H1 (cell line): ENCODE results near the gene ME3. TPM values are rescaled to one million over a fixed set of nuclear protein-coding genes. Genes with fewer than 3 reads are reported as not detected.

Experiments
- CTCF ChIA-PET: fragments of 300-600 bp; sonication (Branson Sonifier 250); formaldehyde crosslinking; loops from one replicate; lab custom pipeline; 2021; ENCODE audit not compliant: partially characterized antibody; lab: Charles Lee
- POLR2A ChIA-PET: fragments of 300-600 bp; sonication (Branson Sonifier 250); formaldehyde crosslinking; loops from one replicate; lab custom pipeline; 2021; ENCODE audit warnings: inconsistent platforms; ENCODE audit not compliant: partially characterized antibody; lab: Charles Lee
- DNase-seq, 2 experiments: peaks; one replicate each; pipeline versions ENCODE4 v3.0.0 to v3.0.0-alpha.2; 2010 to 2022; ENCODE audit warnings: low spot score in 2 of 2, low read depth in 1 of 2, mixed read lengths in 1 of 2
- FAIRE-seq: peaks from 2 replicates; lab custom pipeline; 2011; peaks lifted over from hg19 to GRCh38; lab: Jason Lieb, UNC
- H2AFZ ChIP-seq: 2 replicates; pipeline ENCODE4 v1.8.1; 2012; ENCODE audit warnings: low read length, inconsistent platforms
- H2AK5ac ChIP-seq: 2 replicates; pipeline ENCODE4 v1.6.1; 2013; ENCODE audit warnings: low read depth, low read length
- H2BK120ac ChIP-seq: replicated peaks from 2 replicates; pipeline ENCODE3; 2013; ENCODE audit warnings: low read depth, low read length, inconsistent platforms
- H2BK12ac ChIP-seq: 2 replicates; pipeline ENCODE4 v1.6.1; 2013; ENCODE audit warnings: low read depth, low read length
- H2BK15ac ChIP-seq: 2 replicates; pipeline ENCODE4 v1.6.1; 2013; ENCODE audit warnings: low read length
- H2BK20ac ChIP-seq: 2 replicates; pipeline ENCODE4 v1.6.1; 2013; ENCODE audit warnings: low read length
- H2BK5ac ChIP-seq: 2 replicates; pipeline ENCODE4 v1.6.1; 2013; ENCODE audit warnings: low read depth, low read length
- H3K14ac ChIP-seq: 2 replicates; pipeline ENCODE4 v1.6.1; 2013; ENCODE audit warnings: inconsistent platforms; ENCODE audit not compliant: insufficient read length
- H3K18ac ChIP-seq: 2 replicates; pipeline ENCODE4 v1.6.1; 2013; ENCODE audit warnings: low read length; ENCODE audit errors: extremely low read depth
- H3K23ac ChIP-seq: 2 replicates; pipeline ENCODE4 v1.6.1; 2013; ENCODE audit warnings: inconsistent platforms; ENCODE audit not compliant: insufficient read length
- H3K23me2 ChIP-seq: 2 replicates; pipeline ENCODE4 v1.6.1; 2013; ENCODE audit warnings: low read depth, low read length
- H3K27ac ChIP-seq: 2 replicates; pipeline ENCODE4 v1.6.1; 2011; ENCODE audit warnings: low read depth, low read length, inconsistent platforms
- H3K27me3 ChIP-seq, 4 experiments: replicated peaks in 1 of 4; 1 replicate in 1 of 4; 2 replicates in 3 of 4; pipeline versions ENCODE4 v1.6.1 to v1.8.1; 2011 to 2013; ENCODE audit warnings: low read length in 3 of 4, mild to moderate bottlenecking in 3 of 4, inconsistent platforms in 2 of 4, mixed read lengths in 2 of 4, moderate library complexity in 1 of 4; ENCODE audit not compliant: control insufficient read depth in 3 of 4, insufficient read depth in 3 of 4; ENCODE audit errors: extremely low read depth in 1 of 4
- H3K36me3 ChIP-seq, 4 experiments: 2 replicates each; pipeline versions ENCODE4 v1.6.1 to v1.8.1; 2011 to 2013; ENCODE audit warnings: mild to moderate bottlenecking in 4 of 4, low read length in 3 of 4, moderate library complexity in 2 of 4, control low read depth in 1 of 4, inconsistent platforms in 1 of 4; ENCODE audit not compliant: insufficient read depth in 4 of 4, control insufficient read depth in 2 of 4
- H3K4ac ChIP-seq: replicated peaks from 2 replicates; pipeline ENCODE3; 2013; ENCODE audit warnings: low read length, low read depth, mixed read lengths, inconsistent platforms; ENCODE audit not compliant: insufficient read length
- H3K4me1 ChIP-seq, 4 experiments: replicated peaks in 1 of 4; 1 replicate in 1 of 4; 2 replicates in 3 of 4; pipeline versions ENCODE4 v1.6.1 to v1.8.1; 2011 to 2013; ENCODE audit warnings: low read length in 3 of 4, inconsistent platforms in 2 of 4, mixed read lengths in 1 of 4; ENCODE audit not compliant: insufficient read depth in 4 of 4, control insufficient read depth in 3 of 4
- H3K4me2 ChIP-seq, 2 experiments: 2 replicates each; pipeline versions ENCODE4 v1.6.1 to v1.8.1; 2011 to 2013; ENCODE audit warnings: low read depth in 2 of 2, low read length in 2 of 2, control low read depth in 1 of 2, inconsistent platforms in 1 of 2, mild to moderate bottlenecking in 1 of 2; ENCODE audit not compliant: insufficient read depth in 1 of 2
- H3K4me3 ChIP-seq, 4 experiments: fragments of 200-600, 300-600 bp in 1 of 4; sonication (generic), shearing (Covaris generic), sonication (Bioruptor Twin) in 1 of 4; 2 replicates each; pipeline versions ENCODE4 v1.5.1 to v1.8.1; 2011 to 2016; ENCODE audit warnings: low read length in 4 of 4, low read depth in 3 of 4, control low read depth in 2 of 4, inconsistent platforms in 2 of 4, mild to moderate bottlenecking in 2 of 4, mixed read lengths in 1 of 4, moderate library complexity in 1 of 4; ENCODE audit not compliant: insufficient read depth in 2 of 4; ENCODE audit errors: extremely low read depth in 1 of 4
- H3K56ac ChIP-seq: replicated peaks from 2 replicates; pipeline ENCODE3; 2013; ENCODE audit warnings: low read depth, mild to moderate bottlenecking, mixed read lengths, low read length, inconsistent platforms; ENCODE audit not compliant: insufficient read length
- H3K79me1 ChIP-seq: 2 replicates; pipeline ENCODE4 v1.6.1; 2013; ENCODE audit warnings: low read depth, low read length, control low read depth
- H3K79me2 ChIP-seq, 2 experiments: 2 replicates each; pipeline versions ENCODE4 v1.6.1 to v1.8.1; 2012 to 2013; ENCODE audit warnings: low read length in 2 of 2, mild to moderate bottlenecking in 2 of 2, inconsistent platforms in 1 of 2; ENCODE audit not compliant: insufficient read depth in 2 of 2, control insufficient read depth in 1 of 2
- H3K9ac ChIP-seq, 4 experiments: replicated peaks in 1 of 4; 1 replicate in 1 of 4; 2 replicates in 3 of 4; pipeline versions ENCODE4 v1.6.1 to v1.8.1; 2011 to 2013; ENCODE audit warnings: low read depth in 3 of 4, low read length in 3 of 4, control low read depth in 2 of 4, mild to moderate bottlenecking in 2 of 4, moderate library complexity in 2 of 4, inconsistent platforms in 1 of 4; ENCODE audit errors: extremely low read depth in 1 of 4
- H3K9me3 ChIP-seq, 2 experiments: 2 replicates each; pipeline versions ENCODE4 v1.6.1 to v1.8.1; 2012 to 2013; ENCODE audit warnings: mild to moderate bottlenecking in 2 of 2, moderate library complexity in 2 of 2, control low read depth in 1 of 2, inconsistent platforms in 1 of 2, low read depth in 1 of 2, low read length in 1 of 2, mixed read lengths in 1 of 2; ENCODE audit not compliant: insufficient read depth in 2 of 2
- H4K20me1 ChIP-seq, 2 experiments: replicated peaks in 1 of 2; 2 replicates each; pipeline versions ENCODE3 to v1.8.1; 2011 to 2013; ENCODE audit warnings: inconsistent platforms in 2 of 2, low read length in 2 of 2, mild to moderate bottlenecking in 1 of 2; ENCODE audit not compliant: insufficient read depth in 2 of 2, control insufficient read depth in 1 of 2
- H4K5ac ChIP-seq: 2 replicates; pipeline ENCODE4 v1.6.1; 2013; ENCODE audit warnings: low read length, low read depth, mixed read lengths, inconsistent platforms; ENCODE audit not compliant: insufficient read length
- H4K8ac ChIP-seq: 2 replicates; pipeline ENCODE4 v1.8.0; 2013; ENCODE audit warnings: mild to moderate bottlenecking, moderate library complexity, low read length, inconsistent platforms; ENCODE audit not compliant: insufficient read depth; ENCODE audit errors: extremely low read depth
- H4K91ac ChIP-seq: replicated peaks from 2 replicates; pipeline ENCODE3; 2013; ENCODE audit warnings: low read length, mixed read lengths, inconsistent platforms; ENCODE audit not compliant: insufficient read length
- KDM5A ChIP-seq: fragments of 200-600 bp; IDR thresholded peaks from 2 replicates; pipeline ENCODE4 v1.7.1; 2012; ENCODE audit warnings: mild to moderate bottlenecking, low read length, inconsistent platforms, mixed read lengths
- SAP30 ChIP-seq: fragments of 300-600 bp; sonication (generic); IDR thresholded peaks from 2 replicates; pipeline ENCODE4 v1.7.1; 2012; ENCODE audit warnings: low read length, moderate library complexity, mild to moderate bottlenecking, inconsistent platforms; ENCODE audit not compliant: insufficient read depth, insufficient replicate concordance
- WGBS, 2 experiments: shearing (Covaris generic) in 1 of 2; methylation state at CpG; one replicate each; pipeline versions ENCODE4 v1.1.6 to v1.1.7; 2013 to 2015; ENCODE audit warnings: low lambda C conversion rate in 2 of 2, mixed read lengths in 2 of 2, inconsistent platforms in 1 of 2, low coverage in 1 of 2, missing lambda C conversion rate in 1 of 2; ENCODE audit not compliant: insufficient replicate concordance in 2 of 2, insufficient coverage in 1 of 2, insufficient read length in 1 of 2; ENCODE audit errors: extremely low coverage in 1 of 2, missing lambda C conversion rate in 1 of 2; 5-methylcytosine and 5-hydroxymethylcytosine counted together
- polyA plus RNA-seq, 7 experiments: library from polyadenylated mRNA; depleted of rRNA in 3 of 7; stranded (reverse) in 5 of 7; unstranded in 2 of 7; fragments of >200 nt in 5 of 7; fragments of 200-250 nt in 2 of 7; gene quantifications; 1 replicate in 5 of 7; 2 replicates in 1 of 7; 4 replicates in 1 of 7; pipeline versions ENCODE4 v1.2.1 to v1.2.3, GENCODE V29; 2011 to 2013; ENCODE audit warnings: missing spikeins in 2 of 7, mixed read lengths in 2 of 7
- total RNA-seq: library from RNA; stranded (reverse); fragmentation: NEBNext Ultra II Directional; extraction: Animal tissue kit (Norgen Biotek cat#: 25700); gene quantifications from 2 replicates; pipeline ENCODE4 v1.2.1, GENCODE V29; 2021

Gene ME3
- total and polyA plus RNA-seq, 2 of the 8 experiments (the other 6 are each of a cell fraction or from before 2014, with no cell fraction given), result 1.5 to 2.8 TPM

- no peak for FAIRE-seq
- H3K14ac ChIP-seq, result no peak overlapping the region
- POLR2A ChIA-PET, result no interaction called here
- H2BK5ac ChIP-seq, result no peak overlapping the region
- no peak overlapping the region for H3K4me2 ChIP-seq
- H4K5ac ChIP-seq, result no peak overlapping the region
- H3K79me1 ChIP-seq, result no peaks in the 10 kb centered on the region
- no peak overlapping the region for H4K91ac ChIP-seq
- no peak for DNase-seq
- no peak overlapping the region for H3K4ac ChIP-seq
- peaks cover 11% of the 10 kb centered on the region in 2 experiments for H3K9me3 ChIP-seq
- H2AFZ ChIP-seq, result no peak overlapping the region
- H3K79me2 ChIP-seq, result no peaks in the 10 kb centered on the region
- TF ChIP-seq KDM5A (no peak), SAP30 (no peak)
- H2BK120ac ChIP-seq, result no peak overlapping the region
- H2BK20ac ChIP-seq, result no peak overlapping the region
- no peak overlapping the region for H2AK5ac ChIP-seq
- no peak overlapping the region for H3K9ac ChIP-seq
- H3K27me3 ChIP-seq, result no peaks in the 10 kb centered on the region; a peak in 2 of 7 replicates
- no peaks in the 10 kb centered on the region; the same call in 1 of the 2 replicates for H3K23me2 ChIP-seq
- no peak overlapping the region for H3K4me3 ChIP-seq
- CTCF ChIA-PET, result interaction anchor here (1.0 to 1.9 kb wide), 4 partner anchors 17 to 94 kb away, joined by 3 to 5 read pairs (median 4); no protein-coding TSS in a partner anchor
- H3K36me3 ChIP-seq, result no peaks in the 10 kb centered on the region
- WGBS, 2 experiments, result 67% methylated on average over 1 of the region's 1 CpG; no CpG with 5 or more reads in 1 of the 2 experiments
- H4K8ac ChIP-seq, result no peak overlapping the region
- no peaks in the 10 kb centered on the region for H4K20me1 ChIP-seq
- H3K56ac ChIP-seq, result no peak overlapping the region
- no peak overlapping the region for H3K23ac ChIP-seq
- H3K27ac ChIP-seq, result no peak overlapping the region
- no peak overlapping the region for H2BK12ac ChIP-seq
- H3K4me1 ChIP-seq, result peaks cover 0 to 4% (median 0%) of the 10 kb centered on the region in 4 experiments; a peak in 1 of 7 replicates
- no peak overlapping the region for H2BK15ac ChIP-seq
- H3K18ac ChIP-seq, result no peak overlapping the region
Observed at GRCh38 chr11:86513746-86514373, 158.6 kb downstream of the ME3 start.
